Heart right ventricle (tissue), 16 donors: Measurements from ENCODE around the gene COL25A1. TPM values are rescaled to one million over a fixed set of nuclear protein-coding genes. Genes with fewer than 3 reads are reported as not detected.

Source experiments
- ATAC-seq, 8 donors: fragments of 200-7000 bp; cut with Tn5 transposase; one replicate each; pipeline ENCODE4 v1.9.1; 2020; ENCODE audit warnings: mild to moderate bottlenecking in 8 of 8, moderate library complexity in 8 of 8, moderate number of reproducible peaks in 1 of 8
- DNase-seq, 2 donors: peaks; one replicate each; pipeline ENCODE4 v3.0.0-alpha.2; 2020
- H3K27ac ChIP-seq, 10 donors: fragments of 200-600 bp; sonication (generic) in 2 of 10; one replicate each; pipeline versions ENCODE4 v1.5.0 to v1.8.0; 2020 to 2022; ENCODE audit warnings: mild to moderate bottlenecking in 3 of 10
- H3K27me3 ChIP-seq, 7 donors: fragments of 200-600 bp; one replicate each; pipeline ENCODE4 v1.8.0; 2021 to 2022; ENCODE audit warnings: mild to moderate bottlenecking in 2 of 7
- H3K36me3 ChIP-seq, 9 donors: fragments of 200-600 bp; sonication (generic) in 1 of 9; one replicate each; pipeline versions ENCODE4 v1.5.0 to v1.8.0; 2020 to 2022; ENCODE audit warnings: mild to moderate bottlenecking in 2 of 9
- H3K4me1 ChIP-seq, 9 donors: fragments of 200-600 bp; sonication (generic) in 1 of 9; one replicate each; pipeline versions ENCODE4 v1.5.0 to v1.8.0; 2020 to 2022; ENCODE audit warnings: mild to moderate bottlenecking in 4 of 9
- H3K4me3 ChIP-seq, 10 donors: fragments of 200-600 bp; sonication (generic) in 2 of 10; one replicate each; pipeline versions ENCODE4 v1.5.0 to v1.8.0; 2020 to 2022; ENCODE audit warnings: mild to moderate bottlenecking in 7 of 10, moderate library complexity in 2 of 10
- H3K9me3 ChIP-seq, 11 donors: fragments of 200-600 bp in 10 of 11; sonication (generic) in 2 of 11; one replicate each; pipeline versions ENCODE4 v1.5.0 to v1.8.0; 2013 to 2022; ENCODE audit warnings: mild to moderate bottlenecking in 2 of 11, control low read depth in 1 of 11, moderate library complexity in 1 of 11
- CTCF ChIP-seq, 9 donors: fragments of 200-600 bp; sonication (generic) in 2 of 9; IDR thresholded peaks; one replicate each; pipeline versions ENCODE4 v1.5.0 to v1.8.0; 2021 to 2022; ENCODE audit warnings: antibody characterized with exemption in 9 of 9, mild to moderate bottlenecking in 5 of 9, moderate library complexity in 1 of 9
- WGBS, 2 donors: extraction: QIAGEN DNeasy Blood & Tissue Kit; methylation state at CpG; one replicate each; pipeline ENCODE4 v1.1.7; 2013; ENCODE audit warnings: inconsistent platforms in 1 of 2; 5-methylcytosine and 5-hydroxymethylcytosine counted together
- intact Hi-C, 10 donors: fragments of 100-400 bp; cut with DNase I; formaldehyde crosslinking; loops; one replicate each; pipeline versions ENCODE4 v1.11.1 to v1.14.2; 2022
- polyA plus RNA-seq, 2 donors: library from polyadenylated mRNA; stranded (reverse); fragments of 200-250 nt; gene quantifications; one replicate each; pipeline ENCODE4 v1.2.3, GENCODE V29; 2013
- total RNA-seq, 10 donors: library from RNA; stranded (reverse); fragmentation: NEBNext Ultra II Directional in 3 of 10; extraction: Animal tissue kit (Norgen Biotek cat#: 25700) in 3 of 10; gene quantifications; one replicate each; pipeline versions ENCODE4 v1.2.1 to v1.2.4, GENCODE V29; 2021 to 2023
- donor health status: Arrhythmogenic right ventricular cardiomyopathy.
- donor health status: ischemic (EF 13 %, LVEDD 7.1; RV severe dilation, severe dysfunction).
- donor health status: healthy with polysubstance abuse.
- donor health status: DM: no; HTN: yes; CAD: no.
- donor health status: DM: no; HTN: no; CAD: no.
- donor health status: ischemic (EF 25% LVEDD 6.9; RV normal size, moderate dysfunction).
- donor health status: ischemic (EF 25% LVEDD 5.7; RV mildly dilated, moderate dysfunction).
- donor health status: healthy.
- donor health status: DM: yes; HTN: yes; CAD: no.
- donor health status: Ischemic cardiomyopathy.
- donor health status: ischemic (EF 35%, LVEDD 5.7; RV mildly dilated, moderate dysfunction).
- donor health status: nonischemic (EF 11% LVEDD 7.7; RV severe dilation, severe dysfunction).
- donor health status: DM: yes; HTN: yes; CAD: no.
- donor health status: PGD.
- donor health status: ischemic (EF 29% LVEDD 5.4; RV normal size, mild dysfunction).
- donor health status: nonischemic (EF 23%, LVEDD 6.1; RV moderate dilation, normal function).

The COL25A1 gene
- total and polyA plus RNA-seq, 12 donors = 0.07 to 1.2 (median 0.41) TPM

DNA sequence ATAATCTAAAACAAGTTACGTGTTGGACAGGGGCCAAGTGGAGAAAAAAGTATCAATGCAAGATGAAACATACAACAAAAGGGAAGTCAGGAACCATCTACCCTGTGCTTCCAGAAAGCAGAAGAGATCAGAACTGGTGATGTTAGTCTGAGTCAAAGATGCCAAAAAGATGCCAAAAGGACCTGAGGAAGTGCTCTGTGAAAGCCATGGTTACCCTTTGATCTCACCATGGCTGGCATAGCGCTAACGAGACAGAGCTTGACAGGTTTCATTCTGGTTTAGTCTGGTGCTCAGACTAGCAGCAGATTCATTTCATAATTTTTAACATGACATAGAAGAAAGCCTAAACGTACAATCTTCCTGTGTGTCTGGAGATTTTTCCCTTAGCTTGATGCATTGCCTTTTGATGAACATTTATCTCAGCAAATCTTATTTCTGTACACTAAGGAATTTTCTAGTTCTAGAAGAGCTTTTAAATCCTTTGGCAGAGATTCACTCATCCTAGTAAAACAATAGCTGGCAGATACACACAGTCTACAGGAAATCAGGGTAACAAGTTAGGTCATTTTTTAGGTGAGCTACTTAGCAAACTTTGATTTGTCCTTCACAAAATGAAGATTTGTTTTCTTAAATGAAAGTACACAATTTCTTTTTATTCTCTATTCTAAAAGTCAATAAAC, 87.7 kb downstream of the COL25A1 start:
- no peak for DNase-seq
- intact Hi-C loops = no loop called here
- Histone ChIP-seq H3K9me3 (no peaks in the 10 kb centered on the region), H3K27ac (peak overlapping the region in 4 of 10 donors; percentile 22 to 54 (median 27)), H3K36me3 (no peaks in the 10 kb centered on the region), H3K27me3 (no peaks in the 10 kb centered on the region), H3K4me1 (peaks cover 0 to 12% (median 0%) of the 10 kb centered on the region in 9 donors), H3K4me3 (no peak overlapping the region)
- WGBS, 2 donors = 55 to 64% methylated on average over 4 of the region's 4 CpGs
- peak in 3 of 8 donors; percentile 57 to 71 (median 70) for ATAC-seq
- TF ChIP-seq CTCF (IDR thresholded peaks at IDR 0.05) = no peak

DNA sequence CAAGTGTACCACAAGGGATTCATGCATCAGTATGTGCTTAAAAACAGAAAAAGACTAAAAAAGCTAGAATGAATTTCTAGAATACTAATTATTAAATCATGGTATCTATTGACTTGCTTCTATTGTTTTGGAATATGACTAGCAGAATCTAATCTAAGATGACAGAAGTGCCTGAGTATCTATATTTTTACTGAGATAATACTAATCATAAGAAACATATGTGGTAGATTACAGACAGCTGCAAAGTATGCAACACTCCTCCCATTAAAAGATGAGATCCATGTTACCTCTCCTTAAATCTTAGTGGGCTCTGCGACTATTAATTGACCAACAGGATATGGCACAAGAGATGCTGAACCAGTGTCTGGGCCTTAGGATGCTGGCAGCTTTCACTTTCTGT, 89.4 kb downstream of the COL25A1 start:
- Histone ChIP-seq H3K36me3 (no peaks in the 10 kb centered on the region), H3K4me3 (no peak overlapping the region), H3K4me1 (peaks cover 0 to 12% (median 0%) of the 10 kb centered on the region in 9 donors), H3K27ac (no peak overlapping the region), H3K9me3 (no peaks in the 10 kb centered on the region), H3K27me3 (no peaks in the 10 kb centered on the region)
- ATAC-seq (no peak), DNase-seq (no peak)
- no peak for TF ChIP-seq CTCF (IDR thresholded peaks at IDR 0.05)
- 88 to 95% methylated on average over 1 of the region's 1 CpG for whole genome bisulfite sequencing, 2 donors
- intact Hi-C loops = no loop called here

GRCh38 chr4:109211671-109212070, 90.8 kb downstream of the COL25A1 start:
- ATAC-seq = no peak

GRCh38 chr4:109209647-109210046, 92.8 kb downstream of the COL25A1 start:
- 58 to 80% methylated on average over 6 of the region's 6 CpGs for WGBS, 2 donors

More at GRCh38 chr4:109211671-109212070, 90.8 kb downstream of the COL25A1 start:
- Histone ChIP-seq H3K36me3 (no peaks in the 10 kb centered on the region), H3K27me3 (no peaks in the 10 kb centered on the region), H3K27ac (no peak overlapping the region), H3K9me3 (no peaks in the 10 kb centered on the region), H3K4me3 (no peak overlapping the region), H3K4me1 (peaks cover 0 to 12% (median 0%) of the 10 kb centered on the region in 9 donors)
- intact Hi-C loops = no loop called here
- DNase-seq = no peak
- WGBS, 2 donors = 48 to 62% methylated on average over 3 of the region's 3 CpGs
- no peak for TF ChIP-seq CTCF (IDR thresholded peaks at IDR 0.05)

More at GRCh38 chr4:109209647-109210046, 92.8 kb downstream of the COL25A1 start:
- Histone ChIP-seq H3K36me3 (no peaks in the 10 kb centered on the region), H3K9me3 (no peaks in the 10 kb centered on the region), H3K27me3 (no peaks in the 10 kb centered on the region), H3K4me3 (no peak overlapping the region), H3K4me1 (peaks cover 0 to 2% (median 0%) of the 10 kb centered on the region in 9 donors), H3K27ac (no peak overlapping the region)
- ATAC-seq (no peak), DNase-seq (no peak)
- intact Hi-C loops = no loop called here
- TF ChIP-seq CTCF (IDR thresholded peaks at IDR 0.05) = no peak
